NCI-H187 treated with DMSO at 0.1 percent for 48 hours (cell line): ENCODE results near the gene SMC3.
"Not testable (repeated sequence)": the region's sequence is repeated elsewhere in the genome, so short reads cannot be mapped to it uniquely, and the experiment has no call there.

Experiments used
- DNase-seq: peaks from one replicate; lab custom pipeline; 2025; lab: John Stamatoyannopoulos, UW

Gene SMC3

GRCh38 chr10:110625951-110626855, 58.7 kb downstream of the SMC3 start:
- no peak for DNase-seq

- DNase-seq: no peak
These were observed 60.7 kb downstream of the SMC3 start for GRCh38 chr10:110628161-110628560.

- peak; percentile 51 for DNase-seq
These were observed 62.2 kb downstream of the SMC3 start for GRCh38 chr10:110629680-110630191.

- DNase-seq: no peak
These were observed 64.4 kb downstream of the SMC3 start for GRCh38 chr10:110631934-110632333.

- no peak for DNase-seq
These were observed 65.2 kb downstream of the SMC3 start for GRCh38 chr10:110632591-110633215.

GRCh38 chr10:110634527-110635209, 67.2 kb downstream of the SMC3 start:
- DNase-seq: no peak

- DNase-seq: no peak
These were observed 69.1 kb downstream of the SMC3 start for GRCh38 chr10:110636572-110636931.

GRCh38 chr10:110636932-110637557, 69.5 kb downstream of the SMC3 start:
- no peak for DNase-seq

- DNase-seq: no peak
These were observed 70.1 kb downstream of the SMC3 start for GRCh38 chr10:110637558-110638053.

- DNase-seq: no peak
These were observed 70.8 kb downstream of the SMC3 start for GRCh38 chr10:110638319-110638718.

- not testable (repeated sequence) for DNase-seq
These were observed 71.6 kb downstream of the SMC3 start for GRCh38 chr10:110639046-110639445.

- not testable (repeated sequence) for DNase-seq
These were observed 72.4 kb downstream of the SMC3 start for GRCh38 chr10:110639858-110640257.

- DNase-seq: peak; percentile 80
These were observed 73.8 kb downstream of the SMC3 start for GRCh38 chr10:110641256-110641655.

GRCh38 chr10:110642204-110643034, 74.9 kb downstream of the SMC3 start:
- no peak for DNase-seq

GRCh38 chr10:110643035-110643652, 75.6 kb downstream of the SMC3 start:
- DNase-seq: no peak

- DNase-seq: no peak
These were observed 76.4 kb downstream of the SMC3 start, which contains the start of gene RBM20 for GRCh38 chr10:110643653-110644597. Gene RBM20, plus strand, starts transcription at chr10:110644336. Its CDS starts 119 bp downstream, at chr10:110644455.

- no peak for DNase-seq
These were observed 77.3 kb downstream of the SMC3 start for GRCh38 chr10:110644598-110645462.

- DNase-seq: peak; percentile 39
These were observed 79.1 kb downstream of the SMC3 start for GRCh38 chr10:110646417-110647135.
